Skin epidermis (tissue), 12 donors: ENCODE results near the gene HBG1.
"Not testable (repeated sequence)": the region's sequence is repeated elsewhere in the genome, so short reads cannot be mapped to it uniquely, and the experiment has no call there.

Experiments
- H3K27ac ChIP-seq, 21 experiments: fragments of 200-600 bp; sonication (generic) in 11 of 21; one replicate each; pipeline ENCODE4 v1.5.0; 2020; ENCODE audit warnings: mild to moderate bottlenecking in 3 of 21, inconsistent platforms in 2 of 21, moderate library complexity in 2 of 21
- H3K4me3 ChIP-seq, 7 experiments: fragments of 200-600 bp; sonication (generic) in 2 of 7; one replicate each; pipeline ENCODE4 v1.5.0; 2020; ENCODE audit warnings: inconsistent platforms in 2 of 7, mild to moderate bottlenecking in 2 of 7, moderate library complexity in 1 of 7

Gene HBG1

DNA sequence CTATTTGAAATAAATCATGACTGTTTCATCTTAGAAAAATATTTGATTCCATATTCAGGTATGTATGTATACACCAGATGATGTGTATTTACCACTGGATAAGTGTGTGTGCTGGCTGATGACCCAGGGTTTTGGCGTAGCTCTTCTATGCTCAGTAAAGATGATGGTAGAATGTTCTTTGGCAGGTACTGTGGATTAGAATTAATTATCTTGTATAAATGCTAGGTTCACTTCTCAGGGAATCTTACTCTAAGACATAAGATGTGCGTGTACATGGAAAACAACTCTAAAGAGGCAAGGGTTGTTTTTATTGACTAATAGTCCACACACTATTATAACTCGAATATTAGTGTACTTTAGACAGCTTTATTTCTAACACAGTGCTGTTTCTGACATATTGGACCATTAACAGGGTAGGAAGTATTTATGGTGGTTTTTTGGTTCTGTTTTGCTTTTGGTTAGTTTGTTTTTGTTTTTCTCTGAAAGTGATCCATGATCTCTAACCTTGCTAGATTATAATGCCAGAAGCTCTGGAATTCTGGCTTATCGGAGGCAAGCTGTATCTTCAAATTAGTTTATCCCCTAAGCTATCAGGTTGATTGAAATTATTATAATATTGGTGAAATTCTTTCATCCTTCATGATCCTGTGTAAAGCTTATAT, 1.0 kb upstream of the HBG1 start:
- Histone ChIP-seq H3K27ac (no peak overlapping the region), H3K4me3 (no peak overlapping the region)

DNA sequence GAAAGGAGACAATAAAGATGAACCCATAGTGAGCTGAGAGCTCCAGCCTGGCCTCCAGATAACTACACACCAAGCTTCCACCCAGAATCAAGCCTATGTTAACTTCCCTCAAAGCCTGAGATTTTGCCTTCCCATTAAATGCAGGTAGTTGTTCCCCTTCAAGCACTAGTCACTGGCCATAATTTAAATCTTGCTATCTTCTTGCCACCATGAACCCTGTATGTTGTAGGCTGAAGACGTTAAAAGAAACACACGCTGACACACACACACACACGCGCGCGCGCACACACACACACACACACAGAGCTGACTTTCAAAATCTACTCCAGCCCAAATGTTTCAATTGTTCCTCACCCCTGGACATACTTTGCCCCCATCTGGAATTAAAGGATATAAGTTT, 1.2 kb downstream of the HBG1 start:
- not testable (repeated sequence) for H3K4me3 ChIP-seq, H3K27ac ChIP-seq

DNA sequence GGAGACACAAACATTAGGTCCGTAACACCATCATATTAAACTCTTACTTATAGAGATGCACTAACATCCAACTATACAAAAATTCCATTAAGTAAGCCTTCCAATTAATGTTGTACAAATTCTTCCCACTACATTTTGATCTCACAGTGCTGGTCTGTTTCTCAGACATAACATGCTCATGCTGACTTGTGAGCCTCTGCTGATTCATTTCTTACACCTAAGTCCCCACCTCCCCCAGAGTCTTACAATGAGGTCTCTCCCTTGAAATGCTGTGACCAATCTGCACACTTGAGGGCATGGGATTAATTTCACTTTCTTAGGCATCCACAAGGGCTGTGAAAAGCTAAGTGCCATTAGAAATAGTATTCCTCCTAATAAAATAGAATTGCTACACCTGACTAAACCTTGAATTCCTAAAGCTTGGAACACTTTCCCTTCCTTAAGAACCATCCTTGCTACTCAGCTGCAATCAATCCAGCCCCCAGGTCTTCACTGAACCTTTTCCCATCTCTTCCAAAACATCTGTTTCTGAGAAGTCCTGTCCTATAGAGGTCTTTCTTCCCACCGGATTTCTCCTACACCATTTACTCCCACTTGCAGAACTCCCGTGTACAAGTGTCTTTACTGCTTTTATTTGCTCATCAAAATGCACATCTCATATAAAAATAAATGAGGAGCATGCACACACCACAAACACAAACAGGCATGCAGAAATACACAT, 2.0 kb downstream of the HBG1 start:
- H3K4me3 ChIP-seq = no peak overlapping the region
- H3K27ac ChIP-seq = no peak overlapping the region

DNA sequence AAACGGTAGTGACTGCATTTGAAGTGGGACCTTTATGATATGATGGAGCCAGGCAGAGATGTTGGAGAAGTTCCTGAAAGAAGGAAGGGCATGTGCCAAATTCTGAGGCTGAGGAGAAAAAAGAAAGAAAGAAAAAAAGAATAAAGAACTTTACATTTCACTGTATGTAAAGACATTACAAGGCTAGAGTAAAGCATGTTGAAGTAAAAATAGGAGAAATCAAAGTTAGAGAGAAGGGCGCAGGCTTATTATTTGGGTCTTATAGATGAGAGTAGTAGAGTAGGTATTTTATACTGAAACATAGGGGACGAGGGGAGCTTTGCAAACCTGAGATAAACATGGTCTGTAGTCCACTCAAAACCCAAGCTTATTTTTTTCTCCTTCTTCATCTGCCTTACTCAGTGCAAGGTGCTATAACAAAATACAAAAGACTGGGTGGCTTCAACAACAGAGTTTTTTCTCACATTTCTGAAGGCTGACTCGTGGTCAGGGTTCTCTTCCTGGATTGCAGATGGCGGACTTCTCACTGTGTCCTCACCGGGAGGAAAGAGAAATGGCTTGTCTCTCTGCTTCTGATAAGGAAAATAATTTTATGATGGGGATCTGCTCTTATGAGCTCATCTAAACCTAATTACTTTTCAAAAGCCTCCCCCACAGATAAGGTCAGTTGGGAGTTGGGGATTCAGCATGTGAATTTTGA, 2.7 kb downstream of the HBG1 start:
- no peak overlapping the region for H3K27ac ChIP-seq
- H3K4me3 ChIP-seq = no peak overlapping the region

DNA sequence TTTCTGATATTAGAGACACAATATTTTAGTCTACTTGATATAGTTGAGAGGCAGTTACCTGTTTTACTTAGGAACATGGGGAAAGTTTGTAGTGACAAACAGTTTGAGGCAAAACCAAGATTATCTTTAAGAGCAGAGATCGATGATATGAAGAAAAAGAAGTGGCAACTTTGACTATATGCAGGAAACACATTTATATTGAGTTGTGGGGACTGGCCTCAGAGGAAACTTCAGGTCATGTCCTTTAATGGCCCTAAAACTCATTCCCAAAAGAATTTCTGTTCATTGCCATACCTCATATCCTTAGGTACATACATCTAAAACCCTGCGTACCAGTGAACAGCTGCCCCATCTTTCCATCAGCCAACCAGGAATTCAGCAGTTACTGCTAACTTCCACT, 4.5 kb downstream of the HBG1 start:
- Histone ChIP-seq H3K27ac (no peak overlapping the region), H3K4me3 (no peak overlapping the region)

DNA sequence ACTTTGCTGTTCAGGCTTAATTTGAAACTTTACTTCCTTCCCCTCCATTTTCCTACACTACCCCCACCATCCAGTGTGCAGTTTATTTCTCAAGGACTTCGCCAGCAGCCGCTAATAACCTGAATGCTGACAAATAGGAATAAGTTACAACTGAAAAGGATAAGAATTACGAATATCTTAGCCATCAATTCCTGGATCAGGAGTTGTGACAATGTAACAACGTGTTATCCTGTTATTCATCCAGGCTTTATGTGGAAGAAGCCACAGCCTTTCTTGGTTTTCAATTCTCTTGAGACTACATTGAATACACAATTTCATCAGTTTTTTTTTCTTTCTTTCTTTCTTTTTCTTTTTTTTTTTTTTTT, 5.9 kb downstream of the HBG1 start:
- Histone ChIP-seq H3K27ac (no peak overlapping the region), H3K4me3 (no peak overlapping the region)

DNA sequence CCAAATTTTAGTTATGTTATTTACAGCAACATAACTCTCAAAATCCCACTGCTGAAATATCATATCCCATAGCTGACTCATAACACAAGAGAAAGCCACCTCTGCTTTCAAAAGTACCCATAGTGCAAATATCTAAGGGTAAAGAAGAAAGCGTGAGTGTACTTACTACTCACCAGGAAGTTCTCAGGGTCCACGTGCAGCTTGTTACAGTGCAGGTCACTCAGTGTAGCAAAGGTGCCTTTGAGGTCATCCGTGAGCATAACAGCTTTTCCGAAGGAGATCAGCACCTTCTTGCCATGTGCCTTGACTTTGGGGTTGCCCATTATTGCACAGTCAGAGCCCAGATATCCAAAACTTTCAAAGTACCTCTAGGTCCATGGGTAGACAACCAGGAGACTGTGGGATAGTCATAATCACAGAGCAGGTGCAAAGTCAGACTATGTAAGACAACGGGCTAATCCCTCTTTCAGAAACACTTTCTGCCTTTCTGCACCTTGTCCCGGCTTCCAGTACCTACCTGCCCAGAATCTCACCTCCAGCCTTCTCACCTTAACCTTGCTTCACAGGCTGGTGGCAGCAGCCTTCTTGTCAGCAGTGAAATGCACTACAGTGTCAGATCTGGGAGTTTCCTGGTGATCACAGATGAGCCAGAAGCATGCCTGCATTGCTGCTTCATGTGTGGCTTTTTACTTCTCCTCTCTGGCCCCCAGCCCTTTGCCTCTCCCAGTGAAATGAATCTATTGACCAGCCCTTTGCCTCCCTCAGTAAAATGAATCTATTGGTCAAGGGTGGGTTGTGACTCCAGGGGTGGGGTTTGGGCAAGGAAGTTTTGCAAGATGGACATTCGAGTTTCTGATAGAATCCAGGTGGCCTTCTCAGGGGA, 6.5 kb downstream of the HBG1 start:
- Histone ChIP-seq H3K27ac (no peak overlapping the region), H3K4me3 (no peak overlapping the region)

DNA sequence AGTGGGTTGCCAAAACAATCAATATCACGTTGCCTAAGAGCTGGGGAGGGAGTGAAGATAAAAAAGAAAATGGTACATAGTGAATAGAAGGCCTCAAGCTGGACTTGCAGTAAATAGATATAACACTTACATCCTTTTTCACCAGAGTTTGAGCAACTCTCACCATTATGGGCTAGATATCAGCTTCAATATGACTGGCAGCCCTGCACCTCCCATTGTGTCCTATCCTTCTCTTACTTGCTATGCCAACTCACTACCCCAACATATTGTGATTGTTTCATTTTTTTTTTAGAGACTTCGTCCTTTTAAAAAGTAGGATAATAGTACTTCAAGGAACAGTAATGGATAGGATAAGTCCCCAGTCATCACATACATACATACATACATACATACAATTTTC, 7.4 kb downstream of the HBG1 start:
- no peak overlapping the region for H3K4me3 ChIP-seq

DNA sequence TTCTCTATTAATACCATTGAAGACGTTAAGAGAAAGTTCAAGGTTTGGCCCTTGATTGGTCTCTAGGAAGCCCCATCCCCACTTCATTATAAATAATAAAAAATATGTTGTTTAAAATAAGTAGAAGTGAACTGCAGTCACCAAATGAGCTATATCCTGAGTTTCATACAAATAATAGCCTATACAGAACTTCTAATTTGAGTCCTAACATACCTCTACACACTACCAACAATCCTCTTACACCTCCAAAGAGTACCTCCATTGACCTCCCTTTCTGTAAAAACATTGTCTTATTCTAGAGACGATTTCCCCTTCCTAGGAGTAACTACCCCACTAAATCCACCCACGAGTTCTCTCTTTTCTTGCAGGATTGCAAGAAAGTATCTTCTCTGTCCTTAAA, 8.2 kb downstream of the HBG1 start:
- H3K4me3 ChIP-seq = no peak overlapping the region
- H3K27ac ChIP-seq = no peak overlapping the region

More for the DNA sequence above, 7.4 kb downstream of the HBG1 start:
- no peak overlapping the region for H3K27ac ChIP-seq

DNA sequence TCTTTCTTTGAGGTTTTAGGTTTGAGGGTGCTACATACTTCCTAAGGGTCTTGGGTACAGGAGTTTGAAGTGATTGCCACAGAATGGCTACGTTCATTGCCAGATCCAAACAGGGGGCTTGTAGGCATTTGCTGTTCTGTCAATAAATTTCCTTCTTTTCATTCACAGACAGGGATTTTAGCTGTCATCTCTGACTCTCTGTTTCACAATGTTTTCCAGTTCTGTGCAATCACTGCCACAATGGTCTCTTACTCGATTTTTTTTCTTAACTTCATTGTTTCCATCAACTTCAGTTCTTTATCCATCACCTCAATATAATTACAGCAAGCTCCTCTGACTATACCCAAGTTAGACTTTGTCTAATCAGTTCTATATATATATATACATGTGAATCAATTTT, 9.2 kb downstream of the HBG1 start:
- Histone ChIP-seq H3K4me3 (no peak overlapping the region), H3K27ac (no peak overlapping the region)

DNA sequence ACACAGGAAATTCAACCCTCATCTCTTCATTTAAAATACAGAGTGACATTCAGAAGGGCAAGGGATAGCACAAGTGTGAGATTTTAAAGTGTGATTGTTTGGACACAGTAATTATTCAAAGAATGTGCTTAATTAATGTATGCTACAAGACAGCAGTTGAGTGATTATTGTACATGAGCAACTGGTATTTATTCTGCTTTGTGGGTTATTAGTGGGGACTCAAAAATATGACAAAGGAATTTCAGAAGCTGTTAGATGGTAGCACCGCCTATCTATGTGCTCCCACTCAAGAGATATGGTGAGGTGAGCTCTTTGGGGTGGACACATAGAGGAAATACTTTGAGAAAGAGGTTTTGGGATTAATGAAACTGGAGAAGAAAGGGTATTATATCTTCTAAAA, 9.6 kb downstream of the HBG1 start:
- no peak overlapping the region for H3K4me3 ChIP-seq
- H3K27ac ChIP-seq = no peak overlapping the region

DNA sequence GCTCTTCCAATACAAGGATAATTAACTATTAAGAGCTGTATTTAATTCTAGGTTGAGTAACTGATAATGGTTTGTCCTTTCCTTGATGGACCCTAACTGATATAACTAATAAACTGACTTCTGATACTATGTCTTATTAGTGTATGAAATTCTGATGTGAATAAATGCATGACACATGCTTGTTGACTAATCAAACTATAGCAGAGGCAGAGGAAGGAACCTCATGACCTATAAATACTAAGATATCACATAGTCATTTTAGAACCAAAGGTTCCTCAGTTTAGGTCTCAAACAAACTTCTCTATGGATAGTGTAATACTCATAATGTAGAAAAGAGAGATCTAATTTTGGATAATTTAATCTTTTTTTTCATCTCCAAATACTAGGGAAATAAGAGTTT, 10.6 kb downstream of the HBG1 start:
- H3K27ac ChIP-seq = no peak overlapping the region
- no peak overlapping the region for H3K4me3 ChIP-seq

DNA sequence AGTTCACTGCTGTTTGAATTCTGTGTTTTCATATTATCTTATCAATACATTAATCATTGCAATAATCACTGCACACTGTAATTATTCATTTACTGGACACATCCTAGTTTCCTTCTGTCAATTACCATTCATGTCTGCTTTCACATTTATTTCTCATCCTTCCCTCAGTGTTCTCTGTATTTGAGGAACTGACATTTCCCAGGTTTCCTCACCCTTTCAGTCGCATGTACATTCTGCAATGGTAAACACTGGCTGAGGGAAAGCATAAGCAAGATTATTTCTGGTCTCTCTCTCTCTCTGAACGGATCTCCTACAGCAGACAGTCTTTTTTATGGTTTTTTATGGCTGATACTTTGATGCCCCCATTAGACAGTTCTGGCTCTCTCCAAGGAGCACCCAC, 11.2 kb downstream of the HBG1 start:
- H3K4me3 ChIP-seq = no peak overlapping the region
- H3K27ac ChIP-seq = no peak overlapping the region

DNA sequence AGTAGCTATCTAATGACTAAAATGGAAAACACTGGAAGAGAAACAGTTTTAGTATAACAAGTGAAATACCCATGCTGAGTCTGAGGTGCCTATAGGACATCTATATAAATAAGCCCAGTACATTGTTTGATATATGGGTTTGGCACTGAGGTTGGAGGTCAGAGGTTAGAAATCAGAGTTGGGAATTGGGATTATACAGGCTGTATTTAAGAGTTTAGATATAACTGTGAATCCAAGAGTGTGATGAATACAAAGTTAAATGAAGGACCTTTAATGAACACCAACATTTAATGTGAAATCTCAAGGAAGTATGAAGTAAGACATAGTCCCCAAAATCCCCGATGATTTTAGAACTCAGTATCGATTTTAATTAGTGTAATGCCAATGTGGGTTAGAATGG, 12.2 kb downstream of the HBG1 start:
- Histone ChIP-seq H3K27ac (no peak overlapping the region), H3K4me3 (no peak overlapping the region)

DNA sequence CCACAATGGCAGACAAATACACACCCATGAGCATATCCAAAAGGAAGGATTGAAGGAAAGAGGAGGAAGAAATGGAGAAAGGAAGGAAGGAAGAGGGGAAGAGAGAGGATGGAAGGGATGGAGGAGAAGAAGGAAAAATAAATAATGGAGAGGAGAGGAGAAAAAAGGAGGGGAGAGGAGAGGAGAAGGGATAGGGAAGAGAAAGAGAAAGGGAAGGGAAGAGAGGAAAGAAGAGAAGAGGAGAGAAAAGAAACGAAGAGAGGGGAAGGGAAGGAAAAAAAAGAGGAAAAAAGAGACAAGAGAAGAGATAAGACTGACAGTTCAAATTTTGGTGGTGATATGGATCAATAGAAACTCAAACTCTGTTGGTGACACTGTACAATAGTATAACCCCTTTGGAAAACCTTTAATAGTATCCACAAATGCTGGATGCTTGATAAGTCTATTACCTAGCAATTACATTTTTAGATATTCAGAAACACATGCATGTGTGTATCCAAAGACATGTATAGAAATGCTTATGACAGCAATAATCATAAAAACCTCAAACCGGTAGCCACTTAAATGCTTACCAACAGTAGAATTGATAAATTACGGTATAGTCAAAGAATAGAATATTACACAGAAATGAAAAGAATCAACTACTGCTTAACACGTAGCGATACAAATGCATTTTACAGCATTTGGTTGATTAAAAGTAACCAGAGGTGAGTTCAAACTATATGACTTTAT, 14.1 kb downstream of the HBG1 start:
- no peak overlapping the region for H3K4me3 ChIP-seq

DNA sequence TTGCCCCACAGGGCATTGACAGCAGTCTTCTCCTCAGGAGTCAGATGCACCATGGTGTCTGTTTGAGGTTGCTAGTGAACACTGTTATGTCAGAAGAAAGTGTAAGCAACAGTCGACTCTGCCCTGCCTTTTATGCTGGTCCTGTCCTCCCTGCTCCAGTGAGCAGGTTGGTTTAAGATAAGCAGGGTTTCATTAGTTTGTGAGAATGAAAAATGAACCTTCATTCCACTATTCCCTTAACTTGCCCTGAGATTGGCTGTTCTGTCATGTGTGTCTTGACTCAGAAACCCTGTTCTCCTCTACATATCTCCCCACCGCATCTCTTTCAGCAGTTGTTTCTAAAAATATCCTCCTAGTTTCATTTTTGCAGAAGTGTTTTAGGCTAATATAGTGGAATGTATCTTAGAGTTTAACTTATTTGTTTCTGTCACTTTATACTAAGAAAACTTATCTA, 15.2 kb downstream of the HBG1 start, which contains the start of gene HBD:
Gene HBD, minus strand, starts transcription at position 103 of the 454 bp plus-strand sequence. Its CDS starts 50 bp downstream, at position 53.
- Histone ChIP-seq H3K27ac (no peak within 1 kb of the TSS), H3K4me3 (no peak within 1 kb of the TSS)

More for the DNA sequence above, 14.1 kb downstream of the HBG1 start:
- no peak overlapping the region for H3K27ac ChIP-seq

DNA sequence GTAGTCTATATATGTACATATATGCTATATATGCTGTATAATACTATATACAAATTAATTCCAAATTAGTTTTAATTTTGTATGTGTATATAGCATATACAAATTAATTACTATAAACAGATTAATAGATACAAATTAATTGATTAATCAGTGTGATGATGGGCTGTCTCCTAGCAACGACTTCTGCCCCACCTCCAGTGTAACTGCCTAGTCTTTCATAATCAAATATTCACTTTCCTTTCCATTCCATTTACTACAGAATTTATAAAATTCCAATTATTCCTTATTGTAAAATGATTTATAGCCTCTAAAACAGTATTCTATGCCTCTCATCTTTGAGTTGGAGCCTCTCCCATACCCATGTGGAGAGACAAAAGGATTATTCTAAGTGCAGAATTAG, 16.4 kb downstream of the HBG1 start:
- Histone ChIP-seq H3K4me3 (no peak overlapping the region), H3K27ac (no peak overlapping the region)

DNA sequence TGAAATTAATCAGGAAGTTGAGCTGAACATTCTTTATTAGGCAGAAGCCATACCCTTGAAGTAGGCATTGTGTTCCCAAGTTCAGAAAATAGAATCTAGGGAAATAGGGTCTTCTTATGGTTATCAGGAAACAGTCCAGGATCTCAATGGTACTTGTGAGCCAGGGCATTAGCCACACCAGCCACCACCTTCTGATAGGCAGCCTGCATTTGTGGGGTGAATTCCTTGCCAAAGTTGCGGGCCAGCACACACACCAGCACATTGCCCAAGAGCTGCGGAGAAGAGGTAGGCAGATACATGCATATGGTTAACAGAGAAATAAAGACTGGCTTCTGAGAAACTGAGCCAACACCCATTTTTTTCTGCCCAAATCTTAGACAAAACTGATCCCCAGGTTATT, 16.8 kb downstream of the HBG1 start:
- Histone ChIP-seq H3K4me3 (no peak overlapping the region), H3K27ac (no peak overlapping the region)

DNA sequence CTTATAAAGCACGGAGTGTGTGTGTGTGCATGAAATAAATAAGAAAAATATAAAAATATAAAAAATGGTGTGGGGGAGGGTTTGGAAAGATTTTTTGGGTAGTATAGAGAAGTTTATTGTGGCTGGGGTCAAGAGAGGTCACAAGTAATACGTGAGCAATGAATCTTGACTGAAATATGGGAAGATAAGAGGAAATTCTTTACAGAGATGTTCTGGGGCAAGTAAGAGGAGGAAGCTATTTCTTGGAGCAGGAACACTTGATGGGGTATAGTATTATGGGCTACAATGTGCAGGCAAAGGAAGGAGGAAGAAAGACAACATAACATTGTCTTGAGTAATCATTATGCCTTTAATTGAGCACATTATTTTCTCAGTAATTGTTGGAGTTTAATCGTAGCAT, 17.5 kb downstream of the HBG1 start:
- H3K27ac ChIP-seq = no peak overlapping the region
- H3K4me3 ChIP-seq = no peak overlapping the region
